ENCODE data around the gene CMSS1.

DNA sequence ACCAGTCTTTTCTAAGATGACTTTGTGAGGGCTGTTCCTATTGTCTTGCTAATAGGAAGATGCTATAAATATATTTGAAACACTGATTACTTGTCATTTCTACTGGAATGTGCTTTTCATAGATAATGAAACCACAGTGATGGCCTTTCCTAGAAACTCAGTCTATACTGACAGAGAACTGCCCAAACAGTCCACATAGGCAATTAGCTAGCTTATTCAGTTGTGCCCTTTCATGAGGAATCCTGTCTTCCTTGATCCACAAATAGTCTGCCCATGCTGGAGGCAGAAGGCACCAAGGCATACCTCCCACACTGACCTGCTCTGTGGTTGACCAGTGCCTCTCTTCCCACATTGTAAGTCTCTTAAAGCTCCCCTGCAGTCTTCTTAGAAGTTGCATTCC is 135.9 kb downstream of the CMSS1 start:
- TF ChIP-seq, protein P1, sequence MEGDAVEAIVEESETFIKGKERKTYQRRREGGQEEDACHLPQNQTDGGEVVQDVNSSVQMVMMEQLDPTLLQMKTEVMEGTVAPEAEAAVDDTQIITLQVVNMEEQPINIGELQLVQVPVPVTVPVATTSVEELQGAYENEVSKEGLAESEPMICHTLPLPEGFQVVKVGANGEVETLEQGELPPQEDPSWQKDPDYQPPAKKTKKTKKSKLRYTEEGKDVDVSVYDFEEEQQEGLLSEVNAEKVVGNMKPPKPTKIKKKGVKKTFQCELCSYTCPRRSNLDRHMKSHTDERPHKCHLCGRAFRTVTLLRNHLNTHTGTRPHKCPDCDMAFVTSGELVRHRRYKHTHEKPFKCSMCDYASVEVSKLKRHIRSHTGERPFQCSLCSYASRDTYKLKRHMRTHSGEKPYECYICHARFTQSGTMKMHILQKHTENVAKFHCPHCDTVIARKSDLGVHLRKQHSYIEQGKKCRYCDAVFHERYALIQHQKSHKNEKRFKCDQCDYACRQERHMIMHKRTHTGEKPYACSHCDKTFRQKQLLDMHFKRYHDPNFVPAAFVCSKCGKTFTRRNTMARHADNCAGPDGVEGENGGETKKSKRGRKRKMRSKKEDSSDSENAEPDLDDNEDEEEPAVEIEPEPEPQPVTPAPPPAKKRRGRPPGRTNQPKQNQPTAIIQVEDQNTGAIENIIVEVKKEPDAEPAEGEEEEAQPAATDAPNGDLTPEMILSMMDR (IDR thresholded peaks at IDR 0.05) = no peak
- no peak for TF ChIP-seq POLR2AphosphoS5 (IDR thresholded peaks at IDR 0.05)
- TF ChIP-seq POLR2A (IDR thresholded peaks at IDR 0.05) = no peak
